Stimulated activated CD4-positive, alpha-beta T cell treated with anti-CD3 and anti-CD28 coated beads, Interleukin-2, amount 100 ng/mL, for 24 hours (primary cell): ENCODE data around the gene FBH1.
"Not testable (repeated sequence)": the region's sequence is repeated elsewhere in the genome, so short reads cannot be mapped to it uniquely, and the experiment has no call there.

ENCODE experiments used
- DNase-seq, 2 donors: peaks; one replicate each; pipeline ENCODE4 v3.0.0-alpha.2; 2020

FBH1 gene

DNA sequence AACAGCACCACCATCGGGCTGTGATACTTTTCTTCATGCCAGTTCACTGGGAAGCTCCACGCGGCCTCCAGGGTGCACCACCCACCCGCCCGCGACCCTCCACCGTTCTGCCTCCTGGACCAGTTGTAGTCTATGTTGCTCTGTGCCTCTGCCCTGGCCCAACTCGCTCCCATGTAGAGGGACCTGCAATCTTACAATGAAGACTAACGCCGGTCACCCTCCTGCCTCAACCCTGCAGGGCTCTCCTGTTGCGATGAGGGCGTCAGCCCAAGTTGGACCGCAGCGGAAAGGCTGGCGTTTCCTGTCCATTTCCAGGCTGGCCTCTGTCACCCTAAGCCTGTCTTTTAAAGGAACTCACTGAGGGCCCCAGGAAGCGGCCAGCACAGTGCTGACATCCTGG is 52.4 kb downstream of the FBH1 start:
- DNase-seq = no peak

DNA sequence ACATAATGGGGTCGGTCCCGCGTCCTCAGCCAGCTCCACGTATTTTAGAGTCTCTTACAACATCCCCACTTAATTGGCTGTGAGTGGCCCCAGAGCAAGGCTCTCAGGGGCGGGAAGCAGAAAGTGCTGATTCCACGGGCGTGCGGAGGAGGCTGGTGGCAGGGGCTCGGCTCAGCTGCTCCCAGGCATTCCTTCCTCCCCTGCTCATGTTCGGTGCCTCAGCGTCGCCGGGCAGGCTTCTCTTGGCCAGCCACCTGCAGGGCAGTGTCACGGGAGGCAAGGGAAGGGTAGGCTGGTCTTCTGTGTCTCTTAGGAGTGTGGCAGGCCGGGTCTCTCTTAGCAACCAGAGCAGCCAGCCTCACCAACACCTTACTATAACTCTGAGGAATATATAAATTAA is 53.5 kb downstream of the FBH1 start:
- no peak for DNase-seq

DNA sequence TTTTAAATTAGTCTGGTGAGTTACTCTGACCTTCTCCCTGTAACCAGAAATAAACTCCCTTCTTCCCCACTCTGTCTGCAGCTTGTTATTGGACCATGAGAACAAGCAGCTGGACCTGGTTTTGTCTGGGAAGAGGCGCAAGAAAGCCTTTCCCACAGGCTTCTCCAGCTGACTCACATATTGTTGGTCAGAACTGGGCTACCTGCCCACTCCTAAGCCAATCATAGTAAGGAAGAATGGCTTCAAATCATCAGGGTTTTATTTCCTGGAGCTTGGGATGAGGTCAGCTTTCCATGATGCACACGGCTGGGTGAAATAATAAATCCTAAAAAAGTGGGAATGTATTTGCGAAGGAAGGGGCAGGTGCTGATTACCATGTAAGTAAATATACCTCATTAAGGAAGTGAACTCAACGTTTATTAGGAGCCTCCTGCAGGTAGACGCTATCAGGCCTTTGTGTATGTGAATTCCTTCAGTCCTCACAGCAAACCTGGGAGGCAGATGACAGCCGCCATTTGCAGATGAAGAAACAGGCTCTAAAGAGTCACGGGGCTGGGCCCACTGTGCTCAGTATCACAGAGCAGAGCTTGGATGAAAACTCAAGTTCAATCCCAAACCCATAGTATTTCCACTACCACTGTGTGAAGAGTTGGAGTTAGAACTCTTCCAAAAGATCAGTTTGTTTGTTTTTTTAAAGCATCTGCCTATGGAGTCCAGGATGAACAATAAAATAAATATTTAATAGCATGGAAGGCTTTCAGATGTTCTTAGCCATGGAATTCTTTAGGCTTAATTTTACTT is 54.5 kb downstream of the FBH1 start:
- no peak for DNase-seq

DNA sequence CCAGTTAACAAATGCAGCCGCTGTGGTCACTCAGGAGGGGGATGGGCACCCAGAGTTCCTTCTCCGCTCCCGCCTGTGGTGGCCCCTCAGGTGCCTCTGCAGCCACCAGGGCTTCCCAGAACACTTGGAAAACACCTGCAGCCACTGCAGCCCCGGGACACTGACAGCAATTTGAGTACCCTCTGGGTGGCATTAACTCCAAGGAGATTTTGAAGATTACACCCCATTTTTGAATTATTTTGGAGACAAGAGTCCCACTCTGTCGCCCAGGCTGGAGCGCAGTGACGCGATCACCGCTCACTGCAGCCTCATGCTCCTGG is 55.1 kb downstream of the FBH1 start:
- no peak for DNase-seq

DNA sequence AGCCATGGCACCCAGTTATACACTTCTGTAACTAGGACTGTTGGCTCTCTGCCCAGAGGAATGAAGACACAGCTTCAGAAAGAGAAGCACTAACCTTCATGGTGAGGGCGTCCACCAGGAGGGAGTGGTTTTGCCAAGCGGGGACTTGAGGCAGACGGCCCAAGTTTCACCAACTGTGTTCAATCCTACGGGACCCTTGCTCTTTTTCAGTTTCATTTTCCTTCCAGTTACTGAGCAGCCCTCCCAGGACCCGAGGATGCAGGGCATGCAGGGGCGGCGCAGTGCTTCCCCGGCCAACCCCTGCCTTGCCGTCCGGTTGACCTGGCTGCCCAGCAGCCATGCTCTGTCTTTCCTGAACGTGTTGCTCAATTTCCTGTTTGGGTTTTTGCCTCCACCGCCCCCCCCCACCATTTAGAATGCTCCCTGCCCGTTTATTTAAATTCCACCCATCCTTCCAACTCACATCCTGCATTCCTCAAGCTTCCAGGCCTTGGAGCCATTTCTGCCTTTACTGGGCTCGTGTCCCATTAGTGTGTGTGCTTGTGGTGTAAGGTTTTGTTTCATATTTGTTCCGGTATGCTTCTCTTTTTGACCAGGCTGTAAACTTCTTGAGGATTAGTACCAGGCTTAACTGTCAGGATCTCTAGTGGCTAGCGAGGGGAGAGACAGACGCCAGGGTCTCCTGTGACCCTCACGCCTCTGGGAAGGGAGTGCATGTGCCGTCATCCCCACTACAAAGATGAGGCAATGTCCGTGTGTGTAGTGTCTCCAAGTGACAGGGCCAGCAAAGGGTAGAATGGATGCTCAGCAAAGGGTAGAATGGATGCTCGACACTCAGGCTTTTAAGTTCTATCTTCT is 55.7 kb downstream of the FBH1 start:
- DNase-seq = no peak

DNA sequence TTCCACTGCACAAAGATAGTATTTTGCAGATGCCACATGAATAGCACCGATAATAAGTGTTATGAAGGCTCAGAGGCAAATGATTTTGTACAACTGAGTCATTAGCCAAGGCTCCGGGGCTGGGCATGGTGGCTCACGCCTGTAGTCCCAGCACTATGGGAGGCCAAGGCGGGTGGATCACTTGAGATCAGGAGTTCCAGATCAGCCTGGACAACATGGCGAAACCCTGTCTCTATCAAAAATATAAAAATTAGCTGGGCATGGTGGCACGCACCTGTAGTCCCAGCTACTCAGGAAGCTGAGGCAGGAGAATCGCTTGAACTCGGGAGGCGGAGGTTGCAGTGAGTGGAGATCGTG is 56.4 kb downstream of the FBH1 start:
- not testable (repeated sequence) for DNase-seq

DNA sequence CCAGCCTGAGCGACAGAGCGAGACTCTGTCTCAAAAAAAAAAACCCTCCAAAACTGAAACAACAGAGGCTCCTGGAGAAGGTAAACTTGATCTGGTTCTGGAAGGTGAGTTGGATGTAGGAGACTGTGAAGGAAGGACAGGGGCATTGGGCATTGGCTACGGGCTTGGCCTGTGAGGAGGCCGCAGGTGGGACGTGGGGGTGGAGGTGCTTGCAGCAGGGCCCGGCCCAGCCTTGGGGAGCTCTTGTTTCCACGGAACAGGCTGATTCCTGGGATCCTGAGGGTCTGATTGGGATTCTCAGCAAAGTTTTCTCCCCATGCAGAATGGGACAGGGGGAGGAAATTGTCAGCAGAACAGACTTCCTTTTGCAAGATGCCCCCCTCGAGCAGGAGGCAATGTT is 56.7 kb downstream of the FBH1 start:
- DNase-seq = no peak

DNA sequence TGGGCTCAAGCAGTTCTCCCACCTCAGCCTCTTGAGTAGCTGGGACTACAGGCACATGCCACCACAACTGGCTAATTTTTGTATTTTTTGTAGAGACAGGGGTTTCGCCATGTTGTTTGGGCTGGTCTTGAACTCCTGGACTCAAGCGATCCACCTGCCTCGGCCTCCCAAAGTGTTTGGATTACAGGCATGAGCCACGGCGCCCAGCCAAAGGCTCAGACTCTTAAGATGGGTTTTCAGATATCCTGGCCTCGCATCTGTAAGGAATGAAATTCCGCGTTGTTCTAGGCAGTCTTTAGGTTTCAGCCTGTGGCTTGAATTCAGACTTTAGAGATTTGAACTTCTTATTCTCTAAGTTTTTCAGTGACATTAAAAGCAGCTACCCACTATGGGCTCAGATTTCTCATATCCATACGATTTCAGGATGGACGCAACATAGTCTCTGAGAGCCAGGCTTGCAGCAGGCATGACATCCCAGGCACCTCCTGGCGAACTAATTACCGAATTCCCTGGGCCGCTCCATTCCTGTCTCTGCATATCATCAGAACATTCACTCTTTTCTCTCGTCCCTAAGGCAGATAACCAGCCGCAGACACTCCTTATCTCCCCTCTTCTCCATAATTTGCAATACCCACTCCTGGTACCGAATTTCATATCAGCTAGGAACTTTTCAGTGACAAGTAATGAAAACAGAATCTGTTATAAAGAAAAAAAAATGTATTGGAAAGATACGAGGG is 57.6 kb downstream of the FBH1 start:
- no peak for DNase-seq

DNA sequence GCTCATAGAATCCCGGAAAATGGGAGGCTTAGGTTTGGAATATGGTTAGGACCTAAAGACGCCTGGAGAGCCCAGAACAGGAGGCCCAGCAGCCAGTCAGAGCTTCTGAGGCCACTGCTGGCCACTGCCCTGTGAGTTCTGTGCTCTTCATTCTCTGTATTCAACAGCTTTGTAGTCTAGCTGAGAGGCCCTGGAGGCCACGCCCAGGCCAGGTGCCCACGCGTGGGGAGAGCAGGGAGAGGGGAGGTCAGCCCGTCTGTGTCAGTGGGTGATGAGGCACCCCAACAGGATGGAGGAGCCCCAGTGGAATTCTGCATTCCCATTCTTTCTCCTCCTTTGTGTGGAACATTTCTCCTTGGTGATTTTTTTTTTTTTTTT is 58.2 kb downstream of the FBH1 start:
- DNase-seq = no peak

DNA sequence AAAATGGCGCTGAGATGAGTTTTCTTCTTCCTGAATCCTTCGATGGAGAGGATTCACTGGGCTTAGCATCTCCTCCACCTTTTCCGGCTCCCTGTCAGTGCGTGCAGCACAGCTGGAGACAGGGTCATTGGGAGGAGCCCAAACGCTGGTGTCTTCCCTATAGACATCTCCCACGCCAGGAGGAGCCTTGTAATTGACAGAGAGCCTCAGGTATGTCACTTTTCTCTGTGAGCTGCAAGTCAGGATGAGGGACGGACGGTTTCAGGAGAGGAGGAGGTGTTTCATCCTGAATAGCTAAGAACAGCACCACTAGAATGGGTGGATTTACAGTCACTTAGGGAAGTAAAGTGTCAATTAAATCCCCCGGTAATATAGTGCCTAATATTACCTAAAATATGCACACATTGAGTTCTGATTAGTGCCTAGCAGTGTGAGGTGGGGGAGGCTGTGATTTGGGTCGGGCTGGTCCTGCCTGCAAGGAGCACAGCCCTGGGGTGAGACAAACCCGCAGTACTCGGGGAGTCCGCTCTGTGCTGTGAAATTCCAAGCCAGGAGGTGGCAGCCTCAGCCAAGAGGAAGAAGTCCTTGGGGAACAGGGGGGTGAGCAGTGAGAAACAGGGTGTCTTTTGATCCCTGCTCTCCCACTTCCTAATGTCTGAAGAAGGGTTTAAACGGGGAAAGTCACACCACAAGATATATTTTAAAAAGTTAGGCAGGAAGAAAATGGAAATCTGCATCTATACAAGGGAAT is 59.1 kb downstream of the FBH1 start:
- peak; percentile 29 to 41 for DNase-seq

DNA sequence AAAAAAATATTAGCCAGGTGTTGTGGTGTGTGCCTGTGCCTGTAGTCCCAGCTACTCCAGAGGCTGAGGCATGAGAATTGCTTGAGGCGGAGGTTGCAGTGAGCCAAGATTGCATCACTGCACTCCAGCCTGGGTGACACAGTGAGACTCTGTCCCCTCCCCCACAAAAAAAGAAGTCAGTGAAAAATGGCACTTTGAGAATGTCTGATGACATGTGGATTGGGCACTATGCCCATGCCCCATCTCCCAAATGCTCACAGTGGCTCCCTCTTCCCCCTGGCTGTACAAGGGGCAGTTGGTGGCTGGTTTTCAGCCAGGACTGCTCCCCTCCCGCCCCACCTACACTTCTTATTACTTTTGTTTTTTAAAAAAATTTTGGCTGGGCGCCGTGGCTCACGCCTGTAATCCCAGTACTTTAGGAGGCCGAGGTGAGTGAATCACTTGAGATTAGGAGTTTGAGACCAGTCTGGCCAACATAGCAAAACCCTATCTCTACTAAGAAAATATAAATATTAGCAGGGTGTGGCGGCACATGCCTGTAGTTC is 61.2 kb downstream of the FBH1 start:
- DNase-seq = no peak

DNA sequence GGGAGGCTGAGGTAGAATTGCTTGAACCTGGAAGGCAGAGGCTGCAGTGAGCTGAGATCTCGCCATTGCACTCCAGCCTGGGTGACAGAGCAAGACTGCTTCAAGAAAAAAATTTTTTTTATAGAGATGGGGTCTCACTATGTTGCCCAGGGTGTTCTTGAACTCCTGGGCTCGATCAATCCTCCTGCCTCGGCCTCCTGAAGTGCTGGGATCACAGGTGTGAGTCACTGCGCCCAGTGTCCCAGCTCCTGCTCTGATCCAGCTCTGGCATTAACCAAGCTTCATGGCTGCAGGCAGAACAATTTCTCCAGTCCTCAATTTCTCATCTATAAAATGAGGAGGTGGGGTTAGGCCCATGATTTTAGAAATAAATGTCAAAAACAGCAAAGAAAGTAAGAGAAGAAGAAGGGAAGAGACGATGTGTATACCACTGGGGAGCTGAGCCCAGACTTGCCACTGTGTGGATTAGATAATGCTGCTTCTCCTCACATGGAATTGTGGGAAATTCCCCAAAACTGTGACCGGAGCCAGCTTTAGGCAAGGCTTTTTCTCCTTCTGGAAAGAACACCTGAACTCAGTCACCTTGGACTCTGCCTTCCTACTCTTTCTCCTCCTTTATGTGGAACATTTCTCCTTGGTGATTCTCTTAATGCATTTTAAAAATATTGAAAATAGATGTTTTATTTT is 61.8 kb downstream of the FBH1 start:
- no peak for DNase-seq

DNA sequence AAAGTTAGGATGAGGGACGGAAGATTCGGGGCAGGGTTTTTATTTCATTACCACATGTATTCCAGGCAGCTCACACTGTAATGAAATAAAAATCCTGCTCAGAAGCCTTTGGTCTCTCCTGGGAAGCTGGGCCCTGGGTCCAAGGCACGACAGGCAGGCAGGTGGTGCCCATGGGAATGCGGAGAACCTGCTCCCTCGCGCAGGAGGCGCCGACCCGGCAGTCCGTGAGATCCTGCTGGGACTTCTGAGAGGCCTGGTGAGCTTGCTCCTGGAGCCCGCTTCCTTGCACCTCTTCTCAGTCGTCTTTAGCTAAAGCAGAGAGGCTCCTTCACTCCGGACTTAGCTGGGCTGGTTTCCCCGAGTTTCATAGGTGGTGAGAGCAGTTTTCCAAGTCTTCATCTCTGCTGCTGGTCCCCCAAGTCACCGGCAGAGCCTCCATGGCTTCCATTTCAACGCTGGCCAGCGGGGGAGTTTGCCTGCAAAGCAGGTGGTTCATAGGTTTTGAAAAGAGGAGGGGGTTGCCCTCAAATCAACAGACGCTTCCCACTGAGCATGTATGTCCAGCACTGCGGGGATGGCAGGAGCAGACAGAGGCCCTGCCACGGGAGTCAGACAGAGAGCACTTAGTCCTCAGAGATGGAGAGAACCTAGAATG is 62.8 kb downstream of the FBH1 start:
- DNase-seq = no peak

DNA sequence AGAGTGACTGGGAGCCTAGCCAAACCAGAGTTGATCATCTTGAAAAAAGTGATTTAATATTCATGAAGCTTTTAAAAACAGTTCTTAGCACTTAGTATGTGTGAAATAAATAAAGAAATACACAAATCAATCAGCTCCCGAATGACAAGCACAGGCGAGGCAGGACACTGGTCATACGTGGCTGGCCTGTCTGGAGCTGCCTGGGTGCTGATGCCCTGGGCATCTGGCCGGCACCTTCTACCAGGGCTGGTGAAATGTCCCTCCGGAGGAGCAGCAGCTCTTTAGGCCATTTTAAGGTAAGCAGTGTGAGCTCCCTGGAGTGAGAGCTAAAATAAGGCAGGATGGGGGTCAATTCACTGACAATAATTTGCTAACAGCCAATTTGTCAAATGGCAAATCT is 63.6 kb downstream of the FBH1 start:
- no peak for DNase-seq

DNA sequence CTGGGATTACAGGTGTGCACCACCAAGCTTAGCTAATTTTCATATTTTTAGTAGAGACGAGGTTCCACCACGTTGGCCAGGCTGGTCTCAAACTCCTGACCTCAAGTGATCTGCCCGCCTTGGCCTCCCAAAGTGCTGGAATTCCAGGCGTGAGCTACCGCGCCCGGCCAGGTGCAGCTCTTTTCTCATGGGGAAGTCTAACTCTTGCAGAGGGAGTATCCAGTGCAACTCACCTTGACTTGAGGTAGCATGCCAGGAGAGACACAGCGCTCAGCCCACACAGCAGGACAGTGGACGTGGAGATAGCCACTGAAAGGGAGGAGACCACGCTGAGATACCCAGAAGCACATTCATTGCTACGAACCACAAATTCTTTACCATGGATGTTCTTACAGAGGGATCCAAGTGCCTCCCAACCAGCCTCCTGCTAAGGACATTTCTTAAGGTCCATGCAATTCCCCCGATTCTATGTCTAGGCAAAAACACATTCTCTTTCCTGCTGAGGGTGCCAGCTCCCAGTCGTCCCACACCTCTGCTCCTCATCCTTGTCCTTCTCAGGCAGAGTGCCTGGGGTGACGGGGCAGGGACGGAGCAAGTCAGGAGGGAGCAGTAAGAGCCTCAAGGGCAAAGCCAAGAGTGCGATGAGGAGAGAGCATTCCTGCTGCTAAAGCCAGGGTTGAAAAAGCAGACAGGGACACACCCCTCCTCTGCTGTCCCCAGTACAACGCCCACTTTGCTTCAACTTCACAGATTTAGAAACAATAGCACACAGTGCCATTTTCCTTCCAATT is 66.3 kb downstream of the FBH1 start:
- no peak for DNase-seq

DNA sequence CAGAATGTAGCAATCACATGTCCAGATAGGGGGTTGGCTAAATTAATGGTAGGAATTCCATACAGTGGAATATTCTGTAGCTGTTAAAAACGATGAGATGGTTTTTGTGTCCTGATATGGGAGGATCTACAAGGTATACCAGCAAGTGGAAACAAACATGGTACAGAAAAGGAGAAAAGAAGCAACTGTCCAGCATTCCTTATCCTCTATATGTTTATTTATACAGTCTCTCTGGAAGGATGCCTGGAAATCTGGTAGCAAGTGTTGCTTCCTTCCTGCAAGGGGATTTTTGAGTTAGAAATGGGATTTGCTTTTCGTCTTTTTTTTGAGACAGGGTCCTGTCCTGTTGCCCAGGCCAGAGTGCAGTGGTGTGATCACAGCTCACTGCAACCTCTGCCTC is 68.0 kb downstream of the FBH1 start:
- no peak for DNase-seq

DNA sequence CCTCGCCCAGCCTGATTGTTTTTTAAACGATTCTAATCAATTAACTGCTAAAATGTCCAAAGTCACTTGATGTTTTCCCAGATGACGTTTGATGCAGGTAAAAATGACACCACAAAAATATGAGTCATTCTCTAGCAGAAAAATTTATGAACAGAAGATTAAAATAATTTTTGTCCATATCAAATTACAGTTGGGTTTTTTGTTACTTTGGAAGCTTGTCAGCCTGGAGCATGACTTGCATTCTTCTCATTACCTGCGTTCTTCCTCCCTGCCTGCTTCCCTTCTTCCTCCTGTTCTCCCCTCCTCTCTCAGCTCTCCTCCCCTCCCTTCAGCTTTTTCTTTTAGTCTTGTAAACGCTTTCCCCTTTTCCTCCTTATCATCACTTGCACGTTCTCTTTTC is 68.6 kb downstream of the FBH1 start:
- no peak for DNase-seq

DNA sequence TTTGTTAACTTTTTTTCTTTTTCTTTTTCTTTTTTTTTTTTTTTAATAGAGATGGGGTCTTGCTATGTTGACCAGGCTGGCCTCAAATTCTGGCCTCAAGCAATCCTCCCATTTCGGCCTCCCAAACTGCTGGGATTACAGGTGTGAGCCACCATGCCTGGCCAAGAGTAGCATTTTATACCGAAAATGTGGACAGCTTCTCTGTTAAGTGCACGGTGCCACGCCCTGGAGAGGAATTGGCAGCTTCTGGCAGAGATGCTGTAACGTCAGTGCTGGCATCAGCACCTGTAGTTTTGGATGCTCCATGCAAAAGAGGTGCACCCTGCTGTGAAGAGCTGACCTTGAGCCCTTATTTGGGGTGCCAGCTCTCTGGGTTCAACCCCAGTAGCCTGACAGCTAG is 69.1 kb downstream of the FBH1 start:
- no peak for DNase-seq

DNA sequence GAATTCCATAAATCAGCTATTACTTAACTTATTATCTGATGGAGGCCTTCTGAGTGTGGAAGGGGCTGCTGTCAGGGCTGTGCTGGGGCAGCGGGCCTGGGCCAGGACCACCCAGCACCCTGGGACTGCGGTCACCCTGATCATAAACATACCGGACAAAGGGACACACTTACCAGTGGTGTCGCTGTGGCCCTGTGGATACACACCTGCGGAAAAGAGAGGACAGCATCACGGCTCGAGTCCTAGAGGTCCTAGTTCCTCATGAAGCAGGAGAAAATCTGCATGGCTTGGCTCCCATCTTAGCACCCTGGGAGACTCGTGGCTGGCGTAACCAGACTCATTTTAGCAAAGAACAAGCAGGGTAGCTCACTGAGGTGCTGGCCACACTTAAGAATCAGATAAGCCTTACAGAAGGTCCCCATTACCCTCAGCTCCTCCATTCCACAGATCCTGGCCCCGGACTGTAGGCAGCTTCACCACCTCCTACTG is 69.6 kb downstream of the FBH1 start:
- no peak for DNase-seq

DNA sequence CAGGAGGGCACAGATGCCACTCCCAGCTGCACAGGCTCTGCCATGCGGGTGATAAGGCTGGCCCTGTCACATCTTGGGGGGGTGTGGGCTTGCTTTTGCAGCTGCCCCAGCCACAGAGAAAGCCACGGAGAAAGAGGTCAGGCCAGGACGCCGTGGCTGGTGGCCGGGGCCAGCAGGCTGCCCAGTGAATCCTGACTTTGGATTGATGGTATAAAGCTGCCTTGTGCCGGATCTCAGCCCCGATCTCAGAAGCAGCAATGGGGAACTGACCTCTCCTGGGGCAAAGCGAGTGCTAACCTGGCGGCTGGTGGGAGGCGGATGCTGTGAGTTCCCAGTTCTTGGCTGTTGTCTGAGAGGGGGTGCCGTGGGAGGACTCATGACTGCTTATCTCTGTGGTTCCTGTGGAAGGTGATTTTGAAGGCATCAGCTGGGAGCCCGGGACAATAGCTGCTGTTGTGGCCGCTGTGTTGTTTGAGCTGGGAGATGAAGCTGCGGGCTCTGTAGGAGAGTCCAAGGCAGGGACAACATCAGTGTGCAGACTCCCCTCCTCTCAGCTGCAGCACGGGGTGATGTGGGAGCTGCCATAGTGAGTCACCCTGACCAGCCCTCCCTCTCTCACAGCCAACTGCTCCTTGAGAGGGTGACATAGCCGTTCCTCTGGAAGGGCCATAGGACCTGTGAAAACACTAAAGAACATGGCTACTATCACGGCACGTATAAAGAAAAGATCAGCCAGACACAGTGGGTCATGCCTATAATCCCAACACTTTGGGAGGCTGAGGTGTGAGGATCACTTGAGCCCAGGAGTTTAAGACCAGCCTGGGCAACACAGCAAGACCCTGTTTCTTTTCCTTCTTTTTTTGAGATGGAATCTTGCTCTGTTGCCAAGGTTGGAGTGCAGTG is 70.3 kb downstream of the FBH1 start:
- DNase-seq = no peak
